Muscle layer of duodenum (tissue), 2 donors: ENCODE results near the gene SLC9A3.
"Not testable (repeated sequence)": the region's sequence is repeated elsewhere in the genome, so short reads cannot be mapped to it uniquely, and the experiment has no call there.

Experiments used
- H3K27ac ChIP-seq: one replicate; pipeline ENCODE4 v1.7.0; 2013; ENCODE audit warnings: mild to moderate bottlenecking, low read length
- H3K27me3 ChIP-seq: one replicate; pipeline ENCODE4 v1.7.0; 2013; ENCODE audit warnings: low read depth, mild to moderate bottlenecking, control low read depth, low read length
- H3K36me3 ChIP-seq, 2 donors: one replicate each; pipeline ENCODE4 v1.7.0; 2013; ENCODE audit warnings: low read length in 2 of 2, control low read depth in 1 of 2, mild to moderate bottlenecking in 1 of 2; ENCODE audit not compliant: insufficient read depth in 2 of 2, control insufficient read depth in 1 of 2
- H3K4me1 ChIP-seq, 2 donors: one replicate each; pipeline ENCODE4 v1.7.0; 2013; ENCODE audit warnings: low read length in 2 of 2, mild to moderate bottlenecking in 2 of 2, control low read depth in 1 of 2, moderate library complexity in 1 of 2; ENCODE audit not compliant: insufficient read depth in 2 of 2, control insufficient read depth in 1 of 2
- H3K4me3 ChIP-seq, 2 donors: one replicate each; pipeline ENCODE4 v1.7.0; 2013; ENCODE audit warnings: low read length in 2 of 2, low read depth in 1 of 2, mild to moderate bottlenecking in 1 of 2
- H3K9me3 ChIP-seq, 2 donors: one replicate each; pipeline ENCODE4 v1.7.0; 2013; ENCODE audit warnings: low read length in 2 of 2, control low read depth in 1 of 2, mild to moderate bottlenecking in 1 of 2; ENCODE audit not compliant: control insufficient read depth in 1 of 2
- donor health status: healthy.

Gene SLC9A3

DNA sequence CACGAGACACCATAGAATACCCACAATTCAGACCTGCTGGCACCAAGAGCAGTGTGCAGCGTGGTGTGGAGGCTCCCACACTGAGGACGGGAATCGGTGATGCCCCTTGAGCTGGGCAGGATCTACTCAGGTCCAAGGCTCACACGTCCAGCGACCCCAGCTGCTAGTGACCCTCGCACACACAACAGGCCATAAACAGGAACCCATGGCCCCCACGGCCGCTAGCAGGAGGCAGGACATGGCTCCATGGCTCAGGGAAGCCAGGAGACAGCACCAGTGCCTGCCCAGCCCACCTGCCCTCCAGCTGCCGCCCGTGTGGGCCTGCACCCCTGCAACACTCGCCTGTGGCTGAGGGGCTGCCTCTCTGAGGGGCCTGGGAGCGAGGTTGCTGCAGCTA, 43.4 kb upstream of the SLC9A3 start:
- H3K27ac ChIP-seq: no peak overlapping the region
- peaks cover 6% of the 10 kb centered on the region for H3K27me3 ChIP-seq
- no peaks in the 10 kb centered on the region for H3K9me3 ChIP-seq
- H3K4me3 ChIP-seq: no peak overlapping the region
- no peaks in the 10 kb centered on the region for H3K4me1 ChIP-seq
- no peaks in the 10 kb centered on the region for H3K36me3 ChIP-seq

DNA sequence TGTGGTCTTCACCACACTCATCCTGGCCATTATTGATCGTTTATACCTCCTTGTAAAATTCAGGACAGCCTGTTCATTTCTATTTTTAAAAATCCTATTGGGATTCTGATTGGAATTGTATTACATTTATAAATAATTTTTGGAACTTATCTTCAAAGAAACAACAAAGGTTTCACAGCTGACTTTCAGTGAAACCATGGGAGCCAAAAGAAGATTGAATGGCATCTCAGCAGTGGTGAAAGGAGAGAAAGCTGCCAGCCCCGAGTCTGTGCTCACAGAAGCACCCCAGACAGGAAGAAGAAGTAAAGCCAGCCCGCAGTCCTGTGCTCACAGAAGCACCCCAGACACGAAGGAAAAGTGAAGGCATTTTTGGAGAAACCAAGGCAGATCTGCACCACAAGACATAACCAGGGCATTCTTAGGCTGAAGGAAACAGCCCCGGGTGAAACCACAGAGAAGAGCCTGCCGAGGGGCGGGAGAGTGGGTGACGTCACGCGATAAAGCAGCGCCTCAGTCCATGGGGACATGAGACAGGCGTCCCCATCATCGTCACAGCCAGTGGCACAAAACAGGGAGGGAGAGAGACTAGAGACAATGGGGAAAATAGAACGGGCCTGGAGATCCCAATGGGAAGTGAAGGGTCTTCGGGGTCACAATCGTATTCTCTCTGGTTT, 42.5 kb upstream of the SLC9A3 start:
- no peak overlapping the region for H3K27ac ChIP-seq
- H3K9me3 ChIP-seq: no peaks in the 10 kb centered on the region
- H3K4me3 ChIP-seq: no peak overlapping the region
- H3K27me3 ChIP-seq: peaks cover 6% of the 10 kb centered on the region
- H3K4me1 ChIP-seq: no peaks in the 10 kb centered on the region
- H3K36me3 ChIP-seq: no peaks in the 10 kb centered on the region

DNA sequence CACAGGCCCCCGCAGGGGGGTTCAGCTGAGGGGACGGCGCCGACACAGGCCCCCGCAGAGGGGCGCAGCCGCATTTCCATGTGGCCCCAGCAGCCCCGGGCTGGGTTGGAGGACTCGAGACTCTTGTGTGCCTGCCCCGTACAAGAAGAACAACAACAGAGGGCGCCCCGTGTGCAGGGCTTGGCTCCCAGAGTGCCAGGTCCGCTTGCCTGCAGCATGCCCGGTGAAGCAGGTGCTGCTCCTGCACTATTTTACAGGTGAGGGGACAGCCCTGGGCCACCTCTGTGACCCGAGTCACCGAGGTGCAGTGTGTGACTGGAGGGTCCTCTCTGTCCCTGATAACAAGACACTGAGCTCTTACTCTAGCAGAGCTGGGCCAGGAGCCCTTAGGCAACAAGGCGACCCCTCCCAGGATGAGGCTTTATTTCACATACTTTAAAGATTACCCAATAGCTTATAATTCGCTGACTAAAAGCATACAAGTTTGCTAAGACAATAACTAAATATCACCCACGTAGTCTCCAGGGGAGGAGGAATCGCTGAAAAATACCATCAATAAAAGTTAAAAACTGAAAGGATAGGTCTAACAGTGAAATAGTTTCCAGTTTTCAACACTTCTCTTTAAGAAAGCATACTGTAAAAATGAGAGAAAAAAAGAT, 41.7 kb upstream of the SLC9A3 start:
- Histone ChIP-seq H3K27me3 (peaks cover 6% of the 10 kb centered on the region), H3K27ac (no peak overlapping the region), H3K36me3 (no peaks in the 10 kb centered on the region), H3K9me3 (no peaks in the 10 kb centered on the region), H3K4me1 (no peaks in the 10 kb centered on the region), H3K4me3 (no peak overlapping the region)

DNA sequence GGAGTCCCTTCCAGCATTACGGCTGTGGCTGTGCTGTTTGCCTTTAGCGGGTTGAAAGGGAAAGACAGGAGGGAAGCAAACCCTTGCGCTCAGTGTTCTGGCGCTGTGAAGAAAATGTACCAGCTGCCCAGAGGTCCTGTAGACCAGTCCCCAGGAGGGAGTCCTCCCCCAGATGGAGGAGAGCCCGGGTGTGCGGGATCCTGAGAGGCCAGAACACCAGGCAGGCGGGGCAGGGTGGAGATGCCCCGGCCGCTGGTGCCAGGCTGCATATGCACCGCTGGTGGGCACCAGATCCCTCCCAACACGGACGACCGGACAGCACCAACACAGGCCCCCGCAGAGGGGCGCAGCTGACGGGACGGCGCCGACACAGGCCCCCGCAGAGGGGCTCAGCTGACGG, 37.2 kb upstream of the SLC9A3 start:
- Histone ChIP-seq H3K27ac (no peak overlapping the region), H3K27me3 (no peaks in the 10 kb centered on the region), H3K4me1 (no peaks in the 10 kb centered on the region), H3K9me3 (no peaks in the 10 kb centered on the region), H3K4me3 (no peak overlapping the region), H3K36me3 (no peaks in the 10 kb centered on the region)

DNA sequence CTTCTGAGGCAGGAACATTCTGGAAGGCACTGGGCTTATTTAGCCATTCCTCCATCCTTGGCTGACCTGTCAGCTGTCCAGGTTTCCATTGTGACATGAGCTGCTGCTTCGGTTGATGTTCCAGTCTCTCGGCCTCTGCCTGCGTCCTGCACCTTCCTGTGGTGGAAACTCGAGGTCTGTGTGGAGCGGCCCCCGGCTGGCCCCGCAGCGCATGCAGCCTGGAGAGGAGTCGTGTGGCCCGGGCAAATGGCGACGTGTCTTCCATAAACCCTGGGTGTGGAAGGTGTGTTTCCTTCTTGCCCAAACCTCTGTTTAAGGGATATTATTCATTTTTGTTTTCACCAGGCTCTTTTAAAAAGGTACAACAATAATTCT, 36.5 kb upstream of the SLC9A3 start:
- Histone ChIP-seq H3K9me3 (no peaks in the 10 kb centered on the region), H3K4me1 (no peaks in the 10 kb centered on the region), H3K27me3 (no peaks in the 10 kb centered on the region), H3K27ac (no peak overlapping the region), H3K4me3 (no peak overlapping the region), H3K36me3 (no peaks in the 10 kb centered on the region)

DNA sequence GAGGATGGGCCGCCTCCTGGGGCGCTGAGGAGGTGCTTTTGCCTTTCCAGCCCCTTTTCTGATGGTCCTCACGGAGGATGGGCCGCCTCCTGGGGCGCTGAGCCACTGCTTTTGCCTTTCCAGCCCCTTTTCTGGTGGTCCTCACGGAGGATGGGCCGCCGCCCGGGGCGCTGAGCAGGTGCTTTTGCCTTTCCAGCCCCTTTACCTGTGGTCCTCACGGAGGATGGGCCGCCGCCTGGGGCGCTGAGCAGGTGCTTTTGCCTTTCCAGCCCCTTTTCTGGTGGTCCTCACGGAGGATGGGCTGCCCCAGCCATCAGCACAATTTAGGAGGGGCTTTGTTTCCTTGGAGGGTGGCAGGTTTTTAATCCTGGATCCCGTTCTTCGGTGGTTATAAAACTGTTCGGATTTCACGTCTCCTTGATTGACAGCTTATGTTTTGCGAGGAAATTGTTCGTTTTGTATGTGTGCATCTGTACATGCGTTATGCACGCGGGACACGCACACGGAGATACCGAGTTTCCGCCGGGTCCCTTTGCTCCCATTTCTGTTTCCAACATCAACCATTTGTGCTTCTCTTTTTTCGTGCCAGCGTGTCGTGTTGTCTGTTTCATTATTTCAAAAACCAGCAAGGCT, 34.7 kb upstream of the SLC9A3 start:
- no peaks in the 10 kb centered on the region for H3K27me3 ChIP-seq
- H3K36me3 ChIP-seq: no peaks in the 10 kb centered on the region
- H3K4me1 ChIP-seq: no peaks in the 10 kb centered on the region
- H3K4me3 ChIP-seq: no peak overlapping the region
- H3K9me3 ChIP-seq: no peaks in the 10 kb centered on the region
- no peak overlapping the region for H3K27ac ChIP-seq

DNA sequence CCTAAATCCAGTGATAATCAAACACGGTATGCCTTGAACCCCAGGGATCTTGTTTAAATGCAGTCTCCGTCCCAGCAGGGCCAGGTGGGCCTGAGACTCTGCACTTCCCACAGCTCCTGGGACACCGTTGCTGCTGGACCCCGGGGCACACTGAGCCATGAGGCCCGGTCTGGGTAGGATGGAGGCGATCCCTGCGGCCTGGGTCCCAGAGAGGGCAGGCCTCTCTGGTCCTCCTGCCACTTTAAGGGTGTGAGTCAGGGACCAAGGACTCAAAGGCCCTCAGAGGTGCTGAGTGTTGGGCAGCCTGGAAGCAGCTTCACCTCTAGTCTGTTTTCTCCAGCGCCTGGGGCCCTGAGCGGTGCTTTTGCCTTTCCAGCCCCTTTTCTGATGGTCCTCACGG, 34.1 kb upstream of the SLC9A3 start:
- H3K36me3 ChIP-seq: no peaks in the 10 kb centered on the region
- no peaks in the 10 kb centered on the region for H3K9me3 ChIP-seq
- H3K27ac ChIP-seq: no peak overlapping the region
- H3K27me3 ChIP-seq: no peaks in the 10 kb centered on the region
- no peaks in the 10 kb centered on the region for H3K4me1 ChIP-seq
- H3K4me3 ChIP-seq: no peak overlapping the region

DNA sequence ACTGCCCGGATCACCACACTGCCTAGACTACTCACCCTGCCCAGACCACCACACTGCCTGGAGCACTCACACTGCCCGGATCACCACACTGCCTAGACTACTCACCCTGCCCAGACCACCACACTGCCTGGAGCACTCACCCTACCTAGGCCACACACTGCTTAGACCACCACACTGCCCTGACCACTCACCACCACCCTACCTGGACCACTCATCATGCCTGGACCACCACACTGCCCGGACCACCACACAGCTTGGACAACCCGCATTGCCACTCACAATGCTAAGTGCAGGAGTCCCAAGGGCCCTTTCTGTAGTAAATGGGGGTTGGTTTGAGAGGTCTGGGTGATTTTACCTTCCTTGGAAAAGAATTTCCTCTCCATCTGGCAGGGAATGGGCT, 33.7 kb upstream of the SLC9A3 start:
- H3K36me3 ChIP-seq, H3K27ac ChIP-seq, H3K4me3 ChIP-seq, H3K4me1 ChIP-seq, H3K27me3 ChIP-seq, H3K9me3 ChIP-seq: not testable (repeated sequence)

DNA sequence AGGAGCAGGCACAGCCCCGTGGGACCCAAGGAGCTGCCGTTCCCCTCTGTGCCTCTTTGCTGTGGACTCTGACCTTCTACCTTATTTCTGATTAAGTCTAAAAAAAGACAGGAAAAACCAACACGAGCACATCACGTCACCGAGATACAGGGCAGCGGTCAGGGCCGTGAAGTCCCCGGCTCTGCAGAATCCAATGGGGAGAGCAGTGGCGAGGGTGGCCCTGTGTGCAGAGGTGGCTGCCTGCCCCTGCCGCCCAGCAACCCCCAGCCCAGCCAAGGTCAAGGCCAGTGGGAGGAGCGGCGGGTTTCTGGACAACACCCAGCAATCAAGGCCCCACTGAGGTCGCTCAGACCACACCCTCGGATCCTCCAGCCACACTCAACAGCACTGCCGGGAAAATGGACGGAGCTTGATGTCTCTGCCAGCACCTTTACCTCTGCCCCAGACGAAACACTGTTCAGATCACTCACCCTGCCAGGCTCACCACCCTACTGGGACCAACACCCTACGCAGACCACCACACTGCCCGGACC, 32.7 kb upstream of the SLC9A3 start:
- H3K4me1 ChIP-seq: no peaks in the 10 kb centered on the region
- no peaks in the 10 kb centered on the region for H3K36me3 ChIP-seq
- H3K9me3 ChIP-seq: no peaks in the 10 kb centered on the region
- no peaks in the 10 kb centered on the region for H3K27me3 ChIP-seq
- H3K4me3 ChIP-seq: no peak overlapping the region
- no peak overlapping the region for H3K27ac ChIP-seq

DNA sequence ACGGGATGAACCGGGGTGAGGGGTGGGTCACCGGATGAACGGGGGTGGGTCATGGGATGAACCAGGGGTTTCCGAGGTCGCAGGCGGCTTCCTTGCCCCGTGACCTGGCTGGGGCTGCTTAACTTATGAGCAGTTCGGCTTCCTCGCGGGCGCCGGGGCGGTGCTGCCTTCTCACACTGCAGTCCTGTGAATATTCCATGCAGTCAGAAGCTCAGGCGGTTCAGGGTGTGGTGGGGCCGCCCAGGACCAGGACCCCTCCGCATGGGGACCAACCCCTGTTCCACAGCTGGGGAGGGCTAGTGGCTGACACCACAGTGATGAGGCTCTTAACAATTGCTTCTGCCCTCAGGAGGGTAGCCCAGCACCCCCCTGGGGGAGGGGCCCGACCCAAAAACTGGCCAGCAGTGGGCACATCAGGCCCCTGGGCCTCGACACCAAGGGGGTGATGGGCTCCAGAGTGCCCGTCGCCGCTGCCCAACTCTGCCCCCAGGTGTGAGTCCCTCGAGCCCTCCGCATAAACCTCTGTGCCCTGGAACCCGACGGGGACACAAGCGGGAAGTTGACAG, 30.9 kb upstream of the SLC9A3 start:
- Histone ChIP-seq H3K27me3 (no peaks in the 10 kb centered on the region), H3K27ac (no peak overlapping the region), H3K4me1 (no peaks in the 10 kb centered on the region), H3K9me3 (no peaks in the 10 kb centered on the region), H3K4me3 (no peak overlapping the region), H3K36me3 (no peaks in the 10 kb centered on the region)

DNA sequence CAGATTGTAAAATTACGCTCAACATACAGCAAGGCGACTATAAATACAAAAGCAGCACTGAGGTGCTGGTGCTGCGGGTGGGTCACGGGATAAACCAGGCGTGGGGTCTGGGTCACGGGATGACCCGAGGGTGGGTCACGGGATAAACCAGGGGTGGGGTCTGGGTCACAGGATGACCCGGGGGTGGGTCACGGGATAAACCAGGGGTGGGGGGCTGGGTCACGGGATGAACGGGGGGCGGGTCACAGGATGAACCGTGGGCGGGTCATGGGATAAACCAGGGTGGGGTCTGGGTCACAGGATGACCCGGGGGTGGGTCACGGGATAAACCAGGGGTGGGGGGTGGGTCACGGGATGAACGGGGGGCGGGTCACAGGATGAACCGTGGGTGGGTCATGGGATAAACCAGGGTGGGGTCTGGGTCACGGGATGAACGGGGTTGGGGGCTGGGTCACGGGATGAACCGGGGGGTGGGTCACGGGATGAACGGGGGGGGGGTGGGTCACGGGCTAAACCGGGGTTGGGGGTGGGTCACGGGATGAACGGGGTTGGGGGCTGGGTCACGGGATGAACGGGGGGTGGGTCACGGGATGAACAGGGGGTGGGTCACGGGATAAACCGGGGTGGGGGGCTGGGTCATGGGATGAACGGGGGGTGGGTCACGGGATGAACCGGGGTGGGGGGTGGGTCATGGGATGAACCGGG, 30.2 kb upstream of the SLC9A3 start:
- Histone ChIP-seq H3K9me3 (no peaks in the 10 kb centered on the region), H3K4me3 (no peak overlapping the region), H3K36me3 (no peaks in the 10 kb centered on the region), H3K4me1 (no peaks in the 10 kb centered on the region), H3K27me3 (no peaks in the 10 kb centered on the region), H3K27ac (no peak overlapping the region)
